Measurements from ENCODE around the gene SMIM41.

DNA sequence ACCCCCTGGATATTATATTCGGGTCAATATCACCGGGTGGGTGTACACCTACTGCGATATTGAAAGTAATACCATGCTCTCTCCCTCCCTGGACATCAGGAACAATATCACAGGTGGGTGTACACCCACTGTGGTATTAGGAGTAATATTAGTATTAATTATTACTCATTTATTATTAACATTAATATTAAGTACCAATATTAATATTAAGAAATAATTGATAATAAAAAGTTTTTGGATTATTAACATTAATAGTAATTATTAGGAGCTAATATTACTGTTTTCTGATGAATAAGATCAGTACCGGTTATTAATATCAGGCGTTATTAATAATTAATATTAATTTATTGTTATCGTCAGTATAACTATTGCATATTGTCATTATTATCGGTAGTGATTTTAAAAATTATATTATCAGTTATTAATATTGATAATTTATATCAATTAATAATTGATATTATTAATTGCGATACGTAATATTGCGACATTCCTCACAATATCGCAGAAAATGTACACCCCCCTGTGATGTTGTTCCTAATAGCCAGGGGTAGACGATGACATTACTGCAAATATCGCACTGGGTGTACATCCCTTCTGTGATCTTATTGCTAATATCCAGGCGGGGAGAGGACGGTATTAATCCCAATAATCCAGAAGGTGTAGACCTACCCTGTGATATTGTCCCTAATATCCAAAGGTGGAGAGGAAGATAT lies 17.0 kb downstream of the SMIM41 start:
- TF ChIP-seq, protein P1, sequence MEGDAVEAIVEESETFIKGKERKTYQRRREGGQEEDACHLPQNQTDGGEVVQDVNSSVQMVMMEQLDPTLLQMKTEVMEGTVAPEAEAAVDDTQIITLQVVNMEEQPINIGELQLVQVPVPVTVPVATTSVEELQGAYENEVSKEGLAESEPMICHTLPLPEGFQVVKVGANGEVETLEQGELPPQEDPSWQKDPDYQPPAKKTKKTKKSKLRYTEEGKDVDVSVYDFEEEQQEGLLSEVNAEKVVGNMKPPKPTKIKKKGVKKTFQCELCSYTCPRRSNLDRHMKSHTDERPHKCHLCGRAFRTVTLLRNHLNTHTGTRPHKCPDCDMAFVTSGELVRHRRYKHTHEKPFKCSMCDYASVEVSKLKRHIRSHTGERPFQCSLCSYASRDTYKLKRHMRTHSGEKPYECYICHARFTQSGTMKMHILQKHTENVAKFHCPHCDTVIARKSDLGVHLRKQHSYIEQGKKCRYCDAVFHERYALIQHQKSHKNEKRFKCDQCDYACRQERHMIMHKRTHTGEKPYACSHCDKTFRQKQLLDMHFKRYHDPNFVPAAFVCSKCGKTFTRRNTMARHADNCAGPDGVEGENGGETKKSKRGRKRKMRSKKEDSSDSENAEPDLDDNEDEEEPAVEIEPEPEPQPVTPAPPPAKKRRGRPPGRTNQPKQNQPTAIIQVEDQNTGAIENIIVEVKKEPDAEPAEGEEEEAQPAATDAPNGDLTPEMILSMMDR (IDR thresholded peaks at IDR 0.05; ENCODE audit: low read depth, low read length, poor library complexity, severe bottlenecking), result no peak
- no peak for TF ChIP-seq EZH2phosphoT487 (IDR thresholded peaks at IDR 0.05; ENCODE audit: borderline replicate concordance, low read length)

Data from DOHH2 (cell line).